AG20443 (cell line): ENCODE data around the gene ZFYVE21.

Source experiments
- DNase-seq: peaks from one replicate; pipeline ENCODE4 v3.0.0; 2012; ENCODE audit warnings: low spot score, mixed read lengths

The ZFYVE21 gene

DNA sequence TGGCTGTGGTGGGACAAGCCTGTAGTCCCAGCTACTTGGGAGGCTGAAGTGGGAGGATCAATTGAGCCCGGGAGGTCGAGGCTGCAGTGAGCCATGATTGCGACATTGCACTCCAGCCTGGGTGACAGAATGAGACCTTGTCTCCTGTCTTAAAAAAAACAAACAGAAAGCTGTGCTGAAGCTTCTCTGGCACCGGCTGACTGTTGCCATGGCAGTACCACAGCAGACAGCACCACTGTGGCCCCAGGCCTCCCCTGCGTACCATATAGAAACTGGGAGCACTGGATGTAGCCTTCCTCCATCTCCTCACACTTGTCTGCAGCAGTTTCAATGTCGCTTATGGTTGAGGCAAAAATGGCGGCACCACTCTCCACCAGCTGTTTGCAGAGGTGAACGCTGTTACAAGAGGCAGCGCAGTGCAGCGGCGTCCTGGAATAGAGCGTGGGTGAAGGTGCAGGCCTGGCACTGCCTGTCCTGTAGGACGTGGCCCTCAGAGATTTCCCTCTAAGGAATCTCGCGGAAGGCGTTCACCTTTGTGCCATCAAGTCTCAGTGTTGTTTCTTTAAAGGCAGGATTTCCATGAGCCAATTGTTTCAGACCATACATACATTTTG lies 21.9 kb downstream of the ZFYVE21 start:
- DNase-seq, result no peak

DNA sequence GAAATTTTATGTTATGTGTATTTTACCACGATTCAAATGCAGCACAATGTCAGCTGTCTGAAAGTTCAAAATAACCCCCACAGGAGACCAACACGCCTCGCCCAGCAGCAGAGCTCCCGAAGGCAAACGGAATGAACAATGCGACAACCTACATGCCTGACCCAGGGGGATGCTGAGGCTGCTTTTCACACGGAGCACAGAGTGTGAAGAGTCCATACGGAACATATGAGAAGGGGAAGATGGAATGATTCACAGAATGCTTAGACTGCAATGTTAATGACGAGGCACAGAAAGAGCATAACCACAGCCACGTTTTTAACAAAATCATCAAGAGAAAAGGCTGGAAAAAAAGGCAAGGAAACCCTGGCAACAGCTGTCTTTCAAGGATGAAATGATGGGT lies 22.6 kb downstream of the ZFYVE21 start:
- DNase-seq, result no peak

DNA sequence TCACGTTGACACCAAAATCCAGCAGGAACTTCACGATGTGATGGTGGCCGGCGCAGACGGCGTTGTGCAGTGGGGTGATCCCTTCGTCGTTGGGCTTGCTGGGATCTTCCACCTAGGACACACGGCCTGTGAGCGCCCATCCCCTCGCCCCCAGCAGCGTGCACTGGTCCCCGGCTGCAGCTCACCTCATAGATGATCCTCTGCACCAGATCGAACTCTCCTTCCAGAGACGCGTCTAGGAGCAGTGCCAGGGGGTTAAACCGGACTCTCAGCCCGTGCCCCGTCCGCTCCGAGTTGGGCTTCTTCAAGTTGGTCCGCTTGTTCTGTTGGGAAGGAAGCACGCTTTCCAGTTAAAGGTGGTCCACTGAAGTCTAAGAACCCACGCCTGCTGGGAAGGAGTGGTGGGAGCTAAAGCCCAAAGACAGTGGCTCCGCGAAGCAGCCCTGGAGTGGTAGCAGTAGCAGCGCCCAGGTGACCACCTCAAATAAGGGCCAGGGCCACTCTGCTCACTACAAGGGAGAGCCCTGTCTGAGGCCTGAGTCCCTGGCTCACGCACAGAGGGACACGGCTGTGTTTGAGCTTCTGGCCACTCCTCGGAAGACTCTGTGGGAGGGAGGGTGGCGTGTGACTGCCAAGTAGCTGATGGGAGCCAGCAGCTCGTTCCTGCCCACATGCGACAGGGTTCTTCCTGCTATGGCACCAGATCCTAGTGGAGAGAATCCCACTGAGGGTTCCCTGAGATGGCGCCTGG lies 23.3 kb downstream of the ZFYVE21 start:
- DNase-seq, result no peak

DNA sequence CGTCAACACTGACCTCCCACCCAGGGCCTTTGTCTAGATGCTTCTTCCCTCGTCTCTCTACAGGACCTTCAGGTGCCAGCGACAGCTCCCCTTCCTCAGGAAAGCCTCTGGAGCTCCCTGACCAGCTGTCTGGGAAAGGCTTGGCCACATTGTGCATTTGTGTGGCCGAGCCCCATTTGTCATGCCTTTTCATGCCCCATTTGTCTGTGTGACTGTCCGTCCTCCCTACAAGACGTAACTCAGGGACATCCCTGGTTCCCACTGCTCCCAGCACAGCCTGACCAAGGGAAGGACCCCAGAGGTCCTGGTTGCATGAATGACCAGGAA lies 23.8 kb downstream of the ZFYVE21 start:
- DNase-seq, result no peak

DNA sequence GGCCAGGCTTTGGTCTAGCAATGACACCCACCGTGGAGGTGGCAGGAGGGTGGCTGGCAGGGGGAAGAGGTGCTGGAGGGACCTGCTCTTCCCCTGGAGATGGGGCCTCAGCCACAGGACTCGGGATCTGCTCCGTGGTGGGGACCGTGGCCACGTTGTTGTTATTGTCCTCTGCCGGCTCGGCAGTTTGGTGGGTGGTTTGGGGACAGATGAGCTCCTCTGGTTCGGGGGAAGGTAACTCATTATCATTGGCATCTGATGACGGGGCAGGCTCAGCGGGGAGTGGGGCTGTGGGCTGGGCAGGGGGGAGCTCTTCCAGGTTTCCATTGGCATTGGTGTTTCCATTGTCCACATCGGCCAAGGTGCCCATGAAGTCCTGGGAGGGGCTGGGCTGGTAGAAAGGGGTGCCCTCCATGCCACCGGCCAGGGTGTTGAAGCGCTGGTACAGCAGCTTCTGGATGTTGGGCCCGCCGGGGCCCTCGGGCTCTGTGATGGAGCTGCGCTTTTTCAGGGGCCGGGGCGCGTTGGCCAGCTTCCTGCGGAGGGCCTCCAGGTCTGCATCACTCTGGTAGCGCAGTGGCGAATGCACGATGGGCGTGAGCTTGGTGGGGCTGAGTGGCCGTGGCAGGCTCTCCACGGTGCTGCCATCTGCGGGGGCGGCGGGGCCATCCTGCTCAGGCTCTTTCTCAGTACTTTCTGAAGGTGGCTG lies 24.3 kb downstream of the ZFYVE21 start:
- no peak for DNase-seq

DNA sequence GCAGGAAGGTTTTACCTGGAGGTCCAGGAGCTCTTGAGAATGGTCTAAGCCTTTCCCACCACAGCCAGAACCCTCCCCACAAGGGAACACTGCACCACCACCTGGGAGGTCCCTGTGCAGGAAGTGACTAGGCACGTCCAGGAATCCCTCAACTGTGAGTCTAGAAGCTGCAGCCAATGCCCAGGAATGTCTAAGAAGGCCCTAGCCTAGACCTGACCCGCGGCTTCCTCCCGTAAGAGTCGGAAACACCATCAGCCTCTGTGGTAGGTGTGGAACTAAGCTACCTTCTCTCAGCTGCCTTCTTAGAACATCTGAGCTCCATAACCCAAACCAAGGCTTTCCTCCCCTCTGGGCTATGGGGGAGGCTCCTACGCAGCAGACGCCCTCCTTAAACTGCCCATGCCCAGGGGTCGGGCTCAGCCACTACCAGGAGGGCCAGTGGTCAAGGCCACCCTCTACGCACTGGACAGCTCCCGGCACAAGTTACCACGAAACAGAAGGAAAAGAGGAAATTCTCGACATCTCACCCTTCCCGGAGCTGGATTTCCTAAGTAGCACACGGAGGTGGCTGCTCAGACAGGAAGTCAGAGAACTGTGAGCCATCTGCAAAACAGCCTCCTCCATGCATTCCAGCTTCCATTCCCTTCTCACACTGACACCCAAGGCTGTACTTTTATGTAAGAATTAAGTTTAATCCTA lies 25.5 kb downstream of the ZFYVE21 start:
- no peak for DNase-seq

DNA sequence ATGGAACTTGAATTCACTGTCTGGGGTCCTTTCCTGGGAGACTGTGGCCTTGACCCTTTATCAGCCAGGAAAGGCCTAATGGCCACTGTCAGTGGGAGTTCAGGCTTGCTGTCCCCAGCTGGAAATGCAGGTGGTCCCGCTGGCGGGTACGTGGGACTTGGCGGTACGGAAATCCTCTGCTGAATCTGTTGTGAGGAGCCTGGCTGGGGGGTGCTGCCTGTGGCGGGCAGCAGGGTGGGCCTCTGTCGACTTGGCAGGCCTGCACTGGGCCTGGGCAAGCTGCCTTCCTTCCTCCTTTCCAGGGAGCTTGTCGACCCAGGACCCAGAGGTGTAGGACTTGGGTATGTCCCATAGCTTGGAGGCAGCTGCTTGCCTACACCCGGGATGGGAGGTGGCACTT lies 26.3 kb downstream of the ZFYVE21 start:
- DNase-seq, result no peak

DNA sequence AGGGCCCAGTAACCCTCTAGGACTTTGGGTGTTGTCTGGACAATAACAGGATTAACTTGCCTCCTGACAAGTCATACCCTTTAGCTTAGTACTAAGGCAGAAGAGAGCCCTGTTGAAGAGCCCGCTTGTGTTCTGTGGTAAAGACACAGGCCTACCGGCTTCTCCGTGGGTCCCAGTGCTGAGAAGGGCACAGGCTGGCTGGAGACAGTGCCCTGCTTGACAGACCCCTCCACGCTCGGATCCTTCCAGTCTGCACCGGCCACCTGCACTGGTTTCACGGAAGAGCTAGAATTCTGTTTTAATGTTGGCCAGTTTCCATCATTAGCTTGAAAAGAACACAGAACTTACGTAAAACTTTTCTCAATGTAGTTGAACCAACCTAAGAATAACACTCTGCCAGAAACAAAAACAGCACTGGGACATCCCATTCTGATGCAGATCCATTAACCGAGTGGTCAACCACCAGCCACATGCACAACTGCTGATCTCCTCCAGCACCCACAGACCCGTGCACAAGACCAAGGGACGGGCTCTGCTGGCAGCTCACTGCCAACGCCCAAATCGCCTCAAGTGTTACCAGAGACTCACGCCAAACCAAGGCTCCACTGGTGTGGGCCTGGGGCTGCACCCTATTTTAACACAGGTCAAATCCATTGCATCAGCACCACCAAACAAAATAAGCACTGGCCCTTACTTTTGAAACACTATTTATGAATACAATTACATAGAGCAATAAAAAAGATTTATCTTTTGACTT lies 27.1 kb downstream of the ZFYVE21 start:
- no peak for DNase-seq

DNA sequence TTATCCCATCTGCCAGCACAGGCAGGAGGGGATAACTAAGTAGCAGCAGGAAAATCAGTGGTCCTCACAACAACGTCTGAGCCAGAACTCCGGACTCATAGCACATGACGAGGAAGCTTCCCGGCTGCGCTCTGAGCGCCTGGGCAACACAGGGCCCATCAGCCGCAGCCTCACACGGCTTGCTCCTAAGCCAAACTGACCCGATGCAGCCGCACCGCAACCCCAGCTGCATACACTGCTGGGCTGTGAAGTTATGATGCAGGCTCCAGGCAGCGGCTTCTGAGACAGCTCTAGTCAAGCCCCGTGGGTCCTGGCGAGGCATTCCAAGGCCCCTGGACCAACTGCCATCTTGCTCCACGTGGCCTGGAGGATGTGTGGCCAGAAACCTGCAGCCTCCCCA lies 28.1 kb downstream of the ZFYVE21 start:
- no peak for DNase-seq

DNA sequence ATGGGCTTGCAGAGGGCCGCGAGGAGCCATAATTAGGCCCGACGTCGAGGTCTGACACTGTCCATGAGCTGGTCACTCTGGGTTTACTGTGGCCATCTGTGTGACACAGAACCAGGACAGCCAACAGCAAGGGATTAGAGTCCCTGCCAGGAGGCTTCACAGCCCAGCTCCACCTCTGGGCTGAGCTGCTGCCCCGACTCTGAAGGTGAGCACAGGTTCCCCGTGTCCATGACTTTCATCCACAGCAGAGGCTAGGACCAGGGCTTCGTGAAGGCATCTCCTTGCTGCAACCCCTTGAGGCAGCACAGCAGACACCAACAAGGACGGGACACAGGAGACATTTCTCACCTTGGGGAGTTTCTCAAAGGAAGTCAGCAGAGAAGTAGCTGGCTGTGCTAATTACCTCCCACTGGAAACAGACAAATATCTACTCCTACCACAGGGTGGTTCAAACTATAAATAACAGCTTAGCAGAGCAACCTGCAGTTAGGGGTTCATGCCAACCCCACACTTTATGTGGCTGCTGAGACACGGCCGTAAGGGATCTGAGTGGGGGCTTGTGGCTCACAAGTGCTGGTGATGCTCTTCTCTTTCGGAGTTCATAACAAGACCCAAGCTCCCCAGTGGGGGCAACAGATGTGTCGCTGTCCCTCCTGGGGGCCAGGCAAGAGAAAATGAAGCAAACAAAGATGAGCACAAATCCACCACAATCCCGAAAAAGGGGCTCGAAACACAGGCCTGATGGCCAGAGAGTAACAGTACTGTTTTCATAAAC lies 29.2 kb downstream of the ZFYVE21 start:
- no peak for DNase-seq

DNA sequence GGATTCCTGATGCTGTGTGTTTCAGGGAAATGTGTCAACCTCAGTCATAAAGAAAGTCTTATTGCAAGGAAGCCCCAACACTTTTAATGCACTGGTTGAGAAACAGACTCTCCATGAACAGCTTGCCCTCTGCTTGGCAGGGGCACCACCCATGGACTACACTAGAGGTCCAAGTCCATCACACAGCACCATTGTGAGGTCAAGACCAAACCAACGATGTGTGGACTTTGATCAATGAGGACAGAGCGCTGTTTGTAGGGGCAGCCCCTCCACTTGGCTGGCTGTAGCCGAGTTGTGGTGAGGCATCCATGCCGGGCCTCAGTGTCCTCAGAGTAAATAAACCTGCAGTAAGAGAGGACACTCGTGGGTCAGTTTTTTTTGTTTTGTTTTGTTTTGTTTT lies 29.8 kb downstream of the ZFYVE21 start:
- DNase-seq, result peak; percentile 2

DNA sequence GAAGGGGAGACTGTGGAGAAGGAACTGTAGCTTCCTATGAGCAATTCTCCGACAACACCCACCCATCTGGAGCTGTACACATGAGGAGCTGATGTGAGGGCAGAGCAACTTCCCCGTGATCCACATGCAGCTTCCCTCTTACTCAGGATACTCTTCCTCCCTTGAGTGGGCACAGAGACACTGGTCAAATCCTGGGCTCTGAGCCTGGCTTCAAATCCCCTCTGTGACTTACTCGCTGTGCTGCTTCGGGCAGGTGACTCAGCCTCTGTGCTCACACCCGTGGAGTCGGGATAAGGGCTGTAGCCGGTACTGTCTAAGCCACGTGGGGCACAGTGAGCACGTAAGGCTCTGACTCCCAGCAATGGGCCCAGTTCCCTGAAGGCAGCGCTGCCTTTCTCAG lies 31.1 kb downstream of the ZFYVE21 start:
- DNase-seq, result peak; percentile 71

DNA sequence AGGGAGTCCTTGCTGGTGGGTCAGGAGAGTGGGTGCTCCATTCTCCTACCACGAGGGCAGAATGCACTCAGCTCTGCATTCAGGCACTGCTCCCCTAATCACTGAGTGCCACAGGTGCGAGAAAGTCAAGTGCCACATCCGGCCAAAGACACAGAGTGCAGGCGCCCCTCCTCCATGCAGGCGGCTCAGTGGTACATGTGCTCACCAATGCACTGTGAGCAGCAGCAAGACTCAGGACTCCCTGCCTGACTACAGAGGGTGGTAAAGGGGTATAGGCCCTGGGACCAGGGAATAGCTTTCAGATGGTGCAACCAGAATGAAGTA lies 32.9 kb downstream of the ZFYVE21 start:
- DNase-seq, result no peak

DNA sequence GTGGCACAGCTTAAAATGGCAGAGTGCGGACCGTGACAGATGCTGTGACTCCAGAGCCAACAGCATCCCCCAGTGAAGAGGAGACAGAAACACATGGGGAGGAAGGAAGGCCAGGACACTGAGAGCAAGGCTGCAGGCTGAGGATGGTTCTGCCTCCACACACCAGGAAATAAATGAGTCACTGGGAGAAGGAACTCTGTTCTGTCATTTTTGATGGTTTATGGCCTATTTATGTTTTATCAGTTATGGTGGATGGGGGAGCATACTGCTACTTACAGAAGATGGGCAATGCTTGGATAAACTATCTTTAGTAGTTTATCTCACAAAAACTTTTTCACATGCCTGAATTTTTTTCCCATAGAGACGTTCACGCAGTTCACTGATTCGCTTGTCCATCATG lies 33.8 kb downstream of the ZFYVE21 start:
- peak; percentile 3 for DNase-seq

DNA sequence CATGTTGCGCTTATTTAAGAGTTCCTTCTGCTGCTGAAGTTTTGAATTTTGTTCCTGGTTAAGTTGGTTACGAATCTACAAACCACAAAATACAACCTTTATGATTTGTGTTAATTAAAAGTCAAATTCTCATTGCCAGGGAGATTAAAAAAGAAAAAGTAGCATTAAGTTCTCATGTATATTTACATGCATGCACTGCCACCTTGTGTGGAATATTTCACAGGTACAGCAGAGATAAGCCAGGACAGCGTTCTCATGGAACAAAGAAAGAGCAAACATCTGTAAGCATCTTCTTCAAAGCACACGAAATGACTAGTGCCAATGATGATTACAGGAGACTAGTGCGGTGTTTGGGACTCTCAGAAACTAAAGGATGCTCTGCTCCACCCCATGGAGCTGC lies 34.2 kb downstream of the ZFYVE21 start:
- DNase-seq, result no peak

DNA sequence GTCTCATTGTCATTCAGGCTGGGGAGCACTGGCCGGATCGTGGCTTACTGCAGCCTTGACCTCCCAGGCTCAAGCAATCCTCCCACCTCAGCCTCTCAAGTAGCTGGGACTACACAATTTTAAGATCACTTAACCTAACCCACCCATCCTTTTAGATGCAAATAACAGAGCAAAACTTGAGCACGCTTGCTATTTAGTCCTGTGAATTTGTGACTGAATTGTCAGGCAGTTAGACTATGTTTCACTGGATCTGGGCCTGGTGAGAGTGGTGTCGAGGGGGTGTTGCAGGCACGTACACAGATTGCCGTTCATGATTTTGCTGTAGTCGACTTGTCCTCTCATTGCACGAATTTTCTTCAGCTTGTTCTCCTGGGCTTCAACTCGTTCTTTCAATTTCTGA lies 38.2 kb downstream of the ZFYVE21 start:
- DNase-seq, result no peak

DNA sequence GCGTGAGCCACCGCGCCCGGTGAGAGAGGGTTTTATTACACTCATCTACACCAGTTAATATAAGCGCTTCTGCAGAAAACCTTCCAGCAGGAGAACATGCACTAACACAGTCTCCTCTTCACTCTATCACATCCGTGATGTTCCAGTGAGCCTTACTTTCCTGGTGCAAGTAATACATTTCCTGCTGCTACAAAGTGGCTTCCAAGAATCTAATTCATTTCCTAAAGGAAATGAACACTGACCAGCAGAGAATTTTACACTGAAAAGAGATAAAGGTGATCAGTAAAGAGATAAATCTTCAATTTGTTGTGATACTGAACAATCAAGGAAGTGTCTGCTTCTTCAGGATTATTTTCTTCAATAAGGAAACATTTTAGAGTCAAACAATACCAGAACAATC lies 39.5 kb downstream of the ZFYVE21 start:
- no peak for DNase-seq

DNA sequence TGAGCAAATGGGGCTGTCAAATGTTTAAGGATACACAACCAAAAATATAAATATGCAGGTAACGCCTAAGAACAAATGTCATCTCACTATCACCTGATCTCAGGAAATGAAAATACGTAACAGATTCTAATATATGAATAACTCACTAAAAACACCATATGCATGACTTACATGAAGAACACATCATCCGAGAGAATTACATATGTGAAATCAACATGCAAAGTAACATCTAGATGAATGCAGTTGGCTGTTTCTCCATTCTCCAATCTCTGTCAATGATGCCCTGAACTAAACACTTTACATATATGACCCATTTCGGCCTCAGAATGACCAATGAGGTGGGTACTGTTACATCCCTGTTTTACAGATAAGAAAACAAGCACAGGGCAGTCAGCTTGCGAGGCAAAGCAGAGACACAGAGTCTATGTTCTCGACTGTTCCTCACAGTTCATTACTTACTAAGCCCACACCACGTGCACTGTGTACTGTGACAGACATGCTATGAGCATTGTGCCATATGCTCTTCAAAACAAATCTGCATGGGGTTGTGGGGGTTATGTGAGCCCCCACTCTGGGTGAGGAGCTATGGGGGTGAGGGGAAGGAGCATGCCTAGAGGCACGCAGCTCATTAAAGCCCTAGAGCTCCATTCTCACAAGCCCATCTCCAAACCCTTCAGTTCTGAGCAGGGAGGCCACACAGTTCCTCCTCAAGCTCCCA lies 42.6 kb downstream of the ZFYVE21 start:
- DNase-seq, result no peak

DNA sequence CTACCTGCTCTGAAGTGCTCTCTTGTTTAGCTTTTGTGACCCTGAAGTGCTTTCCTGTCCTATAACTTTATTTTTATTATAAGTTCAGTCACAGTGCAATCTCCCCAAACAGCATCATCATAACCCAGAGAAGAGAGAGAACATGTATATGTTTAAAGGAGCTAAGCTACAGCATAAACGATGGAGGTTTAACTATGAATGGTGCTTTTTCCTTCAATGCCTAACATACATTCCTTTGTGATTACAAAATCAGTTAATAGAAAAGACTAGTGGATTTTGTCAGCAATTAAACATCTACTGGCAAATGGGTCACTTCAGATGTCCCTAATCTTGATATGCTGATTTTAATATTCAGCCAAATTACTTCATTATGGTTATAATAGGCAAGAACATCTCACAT lies 46.4 kb downstream of the ZFYVE21 start:
- DNase-seq, result no peak

DNA sequence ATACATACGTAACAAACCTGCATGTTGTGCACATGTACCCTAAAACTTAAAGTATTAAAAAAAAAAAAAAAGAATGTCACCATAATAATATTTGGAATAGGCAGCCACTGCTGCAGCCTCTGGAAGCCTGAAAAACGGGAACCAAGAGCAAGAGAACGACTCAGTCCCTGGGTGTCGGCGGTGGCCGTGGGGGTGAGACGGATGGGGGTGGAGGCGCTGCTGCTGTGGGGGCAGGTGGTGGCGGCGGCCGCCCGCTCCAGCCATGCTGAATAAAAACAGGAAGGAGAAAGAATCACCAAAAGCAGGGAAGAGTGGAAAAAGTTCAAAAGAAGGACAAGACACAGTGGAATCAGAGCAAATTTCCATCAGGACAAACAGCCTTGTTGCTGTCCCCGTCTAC lies 46.9 kb downstream of the ZFYVE21 start:
- no peak for DNase-seq
